ENCODE results near the gene TMEM252.

TMEM252 gene

GRCh38 chr9:68497629-68498028 is 43.1 kb downstream of the TMEM252 start:
- DNase-seq = no peak

GRCh38 chr9:68496356-68496755 is 44.3 kb downstream of the TMEM252 start:
- DNase-seq = no peak

- no peak for DNase-seq
These were observed 45.4 kb downstream of the TMEM252 start for GRCh38 chr9:68495247-68495646.

GRCh38 chr9:68493958-68494577 is 46.6 kb downstream of the TMEM252 start:
- DNase-seq = no peak

- DNase-seq = no peak
These were observed 47.1 kb downstream of the TMEM252 start for GRCh38 chr9:68493541-68493940.

- no peak for DNase-seq
These were observed 47.9 kb downstream of the TMEM252 start for GRCh38 chr9:68492806-68493205.

- DNase-seq = no peak
These were observed 51.0 kb downstream of the TMEM252 start for GRCh38 chr9:68489646-68490045.

- DNase-seq = no peak
These were observed 52.6 kb downstream of the TMEM252 start for GRCh38 chr9:68488126-68488525.

Data from inflammatory macrophage (primary cell).